T-helper 1 cell treated with Interleukin-12 subunit alpha and Interleukin-12 subunit beta and Interleukin-4 antibody, amounts not matched to agents 30 μg/mL and 1 μg/mL, for 36 hours (primary cell): ENCODE data around the gene DLX1.

ENCODE experiments used
- H3K27ac Mint-ChIP-seq: one replicate; pipeline ENCODE4 v1.8.0; 2021; ENCODE audit warnings: mild to moderate bottlenecking, mixed read lengths
- H3K27me3 Mint-ChIP-seq: one replicate; pipeline ENCODE4 v1.8.0; 2021; ENCODE audit warnings: low read depth, mixed read lengths
- H3K36me3 Mint-ChIP-seq: one replicate; pipeline ENCODE4 v1.8.0; 2021; ENCODE audit warnings: low read depth, mixed read lengths
- H3K4me1 Mint-ChIP-seq: one replicate; pipeline ENCODE4 v1.8.0; 2021; ENCODE audit warnings: low read depth, mixed read lengths
- H3K4me3 Mint-ChIP-seq: one replicate; pipeline ENCODE4 v1.8.0; 2021; ENCODE audit warnings: mild to moderate bottlenecking, moderate library complexity, mixed read lengths
- H3K9me3 Mint-ChIP-seq: one replicate; pipeline ENCODE4 v1.8.0; 2021; ENCODE audit warnings: mixed read lengths

DLX1 gene

DNA sequence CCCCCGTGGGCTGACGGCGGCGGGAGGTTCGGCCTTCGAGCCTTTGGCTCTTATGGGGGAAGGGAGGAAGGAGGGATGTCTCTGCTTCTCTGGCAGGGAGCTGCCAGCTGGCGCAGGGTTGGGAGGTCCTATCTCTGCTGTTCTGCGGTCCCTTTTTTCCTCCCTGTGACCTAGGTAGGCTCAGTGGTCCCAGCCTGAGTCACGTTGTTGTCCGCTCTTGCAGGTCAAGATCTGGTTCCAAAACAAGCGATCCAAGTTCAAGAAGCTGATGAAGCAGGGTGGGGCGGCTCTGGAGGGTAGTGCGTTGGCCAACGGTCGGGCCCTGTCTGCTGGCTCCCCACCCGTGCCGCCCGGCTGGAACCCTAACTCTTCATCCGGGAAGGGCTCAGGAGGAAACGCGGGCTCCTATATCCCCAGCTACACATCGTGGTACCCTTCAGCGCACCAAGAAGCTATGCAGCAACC is 2.5 kb downstream of the DLX1 start:
- no peaks in the 10 kb centered on the region for H3K9me3 Mint-ChIP-seq
- peak overlapping the region; percentile 86 for H3K27ac Mint-ChIP-seq
- H3K4me1 Mint-ChIP-seq = peaks cover 36% of the 10 kb centered on the region

GRCh38 chr2:172088245-172089004 is 3.1 kb downstream of the DLX1 start:
- Mint-ChIP-seq H3K36me3 (peaks cover 12% of the 10 kb centered on the region), H3K27ac (peak overlapping the region; percentile 86), H3K4me1 (peaks cover 40% of the 10 kb centered on the region), H3K4me3 (peak overlapping the region; percentile 7), H3K27me3 (peaks cover 97% of the 10 kb centered on the region), H3K9me3 (no peaks in the 10 kb centered on the region)

More for the DNA sequence above, 2.5 kb downstream of the DLX1 start:
- peaks cover 9% of the 10 kb centered on the region for H3K36me3 Mint-ChIP-seq
- no peak overlapping the region for H3K4me3 Mint-ChIP-seq
- peaks cover 97% of the 10 kb centered on the region for H3K27me3 Mint-ChIP-seq

GRCh38 chr2:172089005-172089504 is 3.7 kb downstream of the DLX1 start:
- Mint-ChIP-seq H3K4me3 (no peak overlapping the region), H3K36me3 (peaks cover 12% of the 10 kb centered on the region), H3K9me3 (no peaks in the 10 kb centered on the region), H3K27me3 (peaks cover 97% of the 10 kb centered on the region), H3K27ac (no peak overlapping the region), H3K4me1 (peaks cover 39% of the 10 kb centered on the region)

DNA sequence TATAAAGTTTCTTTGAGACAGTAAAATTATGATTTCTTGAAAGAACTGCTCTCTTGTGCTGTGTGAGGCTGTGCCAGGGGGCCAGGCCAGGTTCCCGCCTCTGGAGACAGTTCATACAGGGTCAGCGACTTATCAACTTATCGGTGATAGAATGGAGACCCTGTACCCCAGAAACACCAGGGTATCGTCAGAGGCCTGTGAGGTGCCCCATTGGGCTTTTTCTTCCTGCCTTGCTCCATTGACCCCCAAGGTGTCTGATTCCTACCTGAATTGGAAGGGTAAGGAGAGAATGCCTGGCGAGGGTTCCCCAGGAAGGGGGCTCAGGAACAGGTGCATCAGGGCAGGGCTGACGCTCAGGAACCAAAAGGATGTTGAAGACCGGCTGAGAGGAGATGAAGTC is 4.3 kb downstream of the DLX1 start:
- Mint-ChIP-seq H3K27me3 (peaks cover 94% of the 10 kb centered on the region), H3K36me3 (peaks cover 12% of the 10 kb centered on the region), H3K4me1 (peaks cover 37% of the 10 kb centered on the region), H3K9me3 (no peaks in the 10 kb centered on the region), H3K27ac (peak overlapping the region; percentile 31), H3K4me3 (no peak overlapping the region)

DNA sequence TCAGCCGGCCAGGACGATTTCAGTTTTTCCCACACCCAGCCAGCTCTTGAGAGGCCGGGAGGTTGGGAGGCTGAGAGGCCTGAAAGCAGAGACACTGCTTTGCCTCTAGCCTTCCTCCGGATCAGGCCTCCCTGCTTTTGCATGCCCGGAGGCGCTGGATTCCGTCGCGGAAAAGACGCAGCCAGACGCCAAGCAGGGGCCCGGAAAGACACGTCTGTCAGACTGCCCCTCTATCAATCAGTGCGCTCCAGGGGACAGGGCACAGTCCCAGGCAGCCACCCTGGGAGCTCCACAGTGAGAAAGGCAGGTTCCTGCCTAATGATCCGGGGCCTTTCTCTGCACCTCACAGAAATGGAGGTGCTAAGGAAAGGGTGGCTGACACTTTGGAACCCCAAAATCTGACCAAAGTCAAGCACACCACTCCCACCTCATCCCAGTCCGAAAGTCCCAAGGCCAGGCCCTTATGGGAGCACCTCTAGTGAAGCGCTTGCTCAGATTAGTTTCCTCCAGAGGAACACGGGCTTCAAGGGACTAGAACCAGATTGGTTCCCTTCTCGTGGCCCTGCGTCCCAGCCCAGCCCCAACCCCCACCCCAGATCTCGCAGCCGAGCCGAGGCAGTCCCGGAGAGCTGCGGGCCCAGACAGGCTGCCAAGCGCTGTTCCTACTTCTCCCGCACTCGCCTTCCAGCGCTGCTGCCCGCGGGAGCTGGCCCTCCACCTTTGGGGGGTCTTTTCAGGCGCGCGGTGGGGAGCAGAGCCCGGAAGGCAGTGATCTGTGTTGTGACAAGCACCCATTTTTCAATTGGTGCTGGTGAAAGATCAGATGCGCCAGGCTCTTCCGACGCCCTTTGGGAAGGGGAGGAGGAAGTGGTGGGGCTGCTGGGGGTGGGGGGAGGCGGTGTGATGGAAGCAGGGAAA is 5.0 kb downstream of the DLX1 start:
- no peaks in the 10 kb centered on the region for H3K9me3 Mint-ChIP-seq
- H3K4me3 Mint-ChIP-seq = no peak overlapping the region
- peaks cover 37% of the 10 kb centered on the region for H3K4me1 Mint-ChIP-seq
- H3K27ac Mint-ChIP-seq = no peak overlapping the region
- H3K27me3 Mint-ChIP-seq = peaks cover 91% of the 10 kb centered on the region
- H3K36me3 Mint-ChIP-seq = peaks cover 12% of the 10 kb centered on the region

DNA sequence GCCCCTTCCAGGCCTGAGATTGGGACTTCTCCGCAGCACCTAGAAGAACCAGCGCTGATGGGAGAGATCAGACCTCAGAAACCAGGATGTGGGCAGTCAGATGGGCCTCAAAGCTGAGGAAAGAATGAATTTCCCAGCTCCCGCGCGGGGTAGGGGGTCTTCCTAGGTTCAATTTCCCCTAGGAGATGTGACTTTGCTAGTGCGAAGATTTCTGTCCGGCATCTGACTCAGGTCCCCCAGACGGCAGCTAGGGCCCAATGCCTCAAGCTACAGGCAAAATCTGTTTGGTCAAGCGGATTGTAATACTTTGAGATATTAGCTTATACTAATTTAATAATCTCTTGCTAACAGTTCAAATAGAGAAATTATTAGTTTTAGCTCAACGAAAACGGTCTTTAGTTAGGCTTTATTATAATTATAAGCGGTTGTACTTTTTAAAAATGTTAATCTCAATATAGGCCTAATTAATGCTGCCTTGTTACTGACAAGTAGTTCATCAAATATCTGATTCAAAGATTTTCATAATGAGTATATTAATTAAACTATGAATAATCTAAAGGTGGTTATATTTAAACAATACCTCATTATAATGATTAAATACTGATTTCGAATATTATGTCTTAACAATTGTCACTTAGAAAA is 5.8 kb downstream of the DLX1 start:
- H3K27me3 Mint-ChIP-seq = peaks cover 91% of the 10 kb centered on the region
- no peak overlapping the region for H3K4me3 Mint-ChIP-seq
- no peaks in the 10 kb centered on the region for H3K9me3 Mint-ChIP-seq
- no peak overlapping the region for H3K27ac Mint-ChIP-seq
- H3K36me3 Mint-ChIP-seq = peaks cover 12% of the 10 kb centered on the region
- peaks cover 38% of the 10 kb centered on the region for H3K4me1 Mint-ChIP-seq

DNA sequence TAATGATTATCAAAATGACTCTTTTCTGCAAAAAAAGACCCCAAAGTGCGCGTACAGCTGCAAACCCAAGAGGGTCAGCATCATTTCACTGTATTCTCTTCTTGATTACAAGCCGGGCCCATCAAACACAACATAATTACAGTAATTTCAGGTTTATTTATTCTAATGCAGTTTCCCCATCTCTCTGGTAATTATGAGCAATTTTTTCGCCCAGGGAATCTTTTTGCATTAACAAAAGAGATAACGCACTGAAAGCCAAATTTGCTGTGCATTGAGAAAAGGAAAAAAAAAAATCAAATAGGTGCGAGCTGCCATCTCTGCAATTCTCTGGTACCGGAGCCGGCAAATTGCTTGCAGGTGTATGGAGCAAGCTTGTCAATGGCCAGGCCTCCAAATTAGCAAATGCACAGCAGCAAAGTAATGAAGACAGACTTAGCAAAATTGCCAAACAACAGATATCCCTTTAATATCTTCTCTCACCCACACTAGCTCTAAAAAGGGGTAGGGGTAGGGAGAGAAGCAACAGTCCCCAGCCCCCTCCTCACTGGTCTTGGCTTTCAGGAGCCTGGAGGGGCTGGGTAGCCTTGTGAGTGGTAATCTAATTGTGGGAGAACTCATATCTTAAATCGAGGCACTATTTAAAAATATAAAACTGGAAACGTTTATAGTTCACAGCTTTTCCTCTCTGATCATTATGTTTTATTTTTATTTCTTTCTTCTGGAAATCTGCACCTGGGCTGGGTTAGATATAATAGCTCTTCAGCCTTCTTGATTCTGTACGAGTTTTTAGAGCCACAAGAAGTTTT is 6.7 kb downstream of the DLX1 start:
- Mint-ChIP-seq H3K4me1 (peaks cover 37% of the 10 kb centered on the region), H3K4me3 (no peak overlapping the region), H3K36me3 (peaks cover 12% of the 10 kb centered on the region), H3K27ac (peak overlapping the region; percentile 54), H3K9me3 (no peaks in the 10 kb centered on the region), H3K27me3 (peaks cover 90% of the 10 kb centered on the region)

DNA sequence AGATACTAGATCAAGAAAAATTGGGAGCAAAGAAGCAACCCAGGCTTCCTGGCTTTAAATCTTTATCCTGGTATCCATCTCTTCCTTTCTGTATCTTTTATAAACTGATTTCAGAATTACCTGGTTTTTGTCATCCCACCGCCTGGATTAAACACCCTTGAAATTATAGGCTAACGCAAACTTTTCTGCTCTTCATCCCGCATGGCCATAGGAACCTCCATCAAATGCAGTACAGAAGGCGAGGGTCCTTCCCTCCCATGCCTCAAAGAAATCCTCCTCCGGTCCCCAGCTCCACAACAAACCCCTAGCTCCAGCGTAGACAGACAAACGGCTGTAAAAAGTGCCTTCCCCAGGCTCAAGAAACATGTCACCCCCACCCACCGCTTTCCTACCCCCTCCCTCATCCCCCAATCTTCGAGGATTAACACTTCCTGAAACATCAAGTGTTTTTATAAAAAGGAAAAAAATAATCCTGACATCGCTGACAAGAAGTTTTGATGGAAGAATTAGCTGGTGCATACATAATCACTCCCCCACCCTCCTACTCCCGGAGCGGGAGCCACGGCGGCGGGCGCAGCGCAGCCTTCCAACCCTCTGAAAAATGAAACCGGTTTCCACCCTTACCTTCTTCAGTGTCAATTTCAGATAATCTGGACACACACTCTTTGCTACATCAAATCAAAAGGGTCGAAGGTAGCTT is 7.6 kb downstream of the DLX1 start:
- Mint-ChIP-seq H3K4me3 (peak overlapping the region; percentile 49), H3K9me3 (no peaks in the 10 kb centered on the region), H3K4me1 (peaks cover 38% of the 10 kb centered on the region), H3K27ac (peak overlapping the region; percentile 69), H3K36me3 (peaks cover 8% of the 10 kb centered on the region), H3K27me3 (peaks cover 90% of the 10 kb centered on the region)

GRCh38 chr2:172093416-172094293 is 8.3 kb downstream of the DLX1 start:
- peak overlapping the region; percentile 55 for H3K4me3 Mint-ChIP-seq
- H3K36me3 Mint-ChIP-seq = peaks cover 7% of the 10 kb centered on the region
- peaks cover 88% of the 10 kb centered on the region for H3K27me3 Mint-ChIP-seq
- peak overlapping the region; percentile 71 for H3K27ac Mint-ChIP-seq
- H3K4me1 Mint-ChIP-seq = peaks cover 33% of the 10 kb centered on the region
- no peaks in the 10 kb centered on the region for H3K9me3 Mint-ChIP-seq

- H3K27me3 Mint-ChIP-seq = peaks cover 85% of the 10 kb centered on the region
- no peaks in the 10 kb centered on the region for H3K9me3 Mint-ChIP-seq
- peaks cover 33% of the 10 kb centered on the region for H3K4me1 Mint-ChIP-seq
- H3K4me3 Mint-ChIP-seq = peak overlapping the region; percentile 85
- H3K27ac Mint-ChIP-seq = peak overlapping the region; percentile 71
- H3K36me3 Mint-ChIP-seq = peaks cover 7% of the 10 kb centered on the region
Observed at GRCh38 chr2:172094294-172095145, 9.2 kb downstream of the DLX1 start.

DNA sequence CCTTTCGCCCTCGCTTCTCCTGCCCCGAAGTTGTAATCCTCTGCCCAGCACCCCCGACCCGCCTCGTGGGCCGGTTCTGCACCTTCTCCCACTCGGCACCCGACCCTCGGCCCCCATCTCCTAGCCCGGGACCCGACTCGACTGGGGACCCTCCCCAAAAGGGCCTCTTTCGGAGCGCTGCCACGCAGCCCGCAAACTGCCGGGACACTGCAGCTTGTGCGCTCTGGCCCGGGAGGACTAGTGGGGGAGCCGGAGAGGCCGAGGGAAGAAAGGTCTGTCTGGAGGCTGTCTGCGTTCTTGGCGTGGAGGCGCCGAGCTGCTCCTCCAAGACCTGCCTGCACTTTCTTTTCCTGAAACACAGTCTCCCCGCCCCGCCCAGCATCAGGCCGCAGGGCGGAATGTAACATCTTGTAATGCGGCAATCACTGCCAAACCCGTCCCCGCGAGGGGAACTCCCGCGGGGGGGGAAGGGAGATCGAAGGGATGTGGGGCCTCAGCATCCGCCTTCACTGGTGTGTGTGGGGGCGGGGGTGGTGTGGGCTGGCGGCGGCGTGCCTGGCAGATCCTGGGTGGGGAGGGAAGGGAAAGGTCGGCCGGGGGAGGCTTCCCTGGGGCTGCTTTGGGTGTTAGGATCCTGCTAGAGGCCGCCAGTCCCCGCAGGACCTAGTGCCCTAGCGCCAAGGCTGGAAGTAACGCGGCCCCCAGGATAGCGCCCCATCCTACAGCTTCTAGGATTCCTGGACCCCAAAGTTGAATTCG is 10.0 kb downstream of the DLX1 start:
- peaks cover 7% of the 10 kb centered on the region for H3K36me3 Mint-ChIP-seq
- peaks cover 32% of the 10 kb centered on the region for H3K4me1 Mint-ChIP-seq
- peak overlapping the region; percentile 83 for H3K27ac Mint-ChIP-seq
- peak overlapping the region; percentile 85 for H3K4me3 Mint-ChIP-seq
- H3K9me3 Mint-ChIP-seq = no peaks in the 10 kb centered on the region
- H3K27me3 Mint-ChIP-seq = peaks cover 82% of the 10 kb centered on the region
